Measurements from ENCODE around the gene NSG1. TPM values are rescaled to one million over a fixed set of nuclear protein-coding genes. Genes with fewer than 3 reads are reported as not detected.
"Not testable (repeated sequence)": the region's sequence is repeated elsewhere in the genome, so short reads cannot be mapped to it uniquely, and the experiment has no call there.

The NSG1 gene
- total RNA-seq, 1 experiment from 2014 or later: not detected

GRCh38 chr4:4418676-4419390, 31.9 kb downstream of the NSG1 start:
- intact Hi-C loops (cut with micrococcal nuclease; ENCODE audit: unreplicated experiment): no loop called here
- Mint-ChIP-seq H3K27me3 (ENCODE audit: unreplicated experiment) (no peaks in the 10 kb centered on the region), H3K4me3 (ENCODE audit: low read depth, unreplicated experiment) (no peak overlapping the region), H3K36me3 (ENCODE audit: insufficient read depth, unreplicated experiment) (no peaks in the 10 kb centered on the region), H3K4me1 (ENCODE audit: low read depth, unreplicated experiment) (no peaks in the 10 kb centered on the region), H3K9me3 (ENCODE audit: low read depth, unreplicated experiment) (peaks cover 3% of the 10 kb centered on the region), H3K27ac (ENCODE audit: unreplicated experiment) (no peak overlapping the region)
- BruUV-seq (replicated peaks): no TSS peak
- TF ChIP-seq CTCF (IDR thresholded peaks at IDR 0.05; ENCODE audit: unreplicated experiment): no peak
- no peak for DNase-seq
- CTCF ChIA-PET: no interaction called here

GRCh38 chr4:4419896-4420295, 33.0 kb downstream of the NSG1 start:
- no peak overlapping the region for H3K4me3 Mint-ChIP-seq (ENCODE audit: low read depth, unreplicated experiment)
- no peaks in the 10 kb centered on the region for H3K27me3 Mint-ChIP-seq (ENCODE audit: unreplicated experiment)
- DNase-seq: no peak
- intact Hi-C loops (cut with micrococcal nuclease; ENCODE audit: unreplicated experiment): no loop called here
- CTCF ChIA-PET: no interaction called here
- H3K36me3 Mint-ChIP-seq (ENCODE audit: insufficient read depth, unreplicated experiment): no peaks in the 10 kb centered on the region
- H3K9me3 Mint-ChIP-seq (ENCODE audit: low read depth, unreplicated experiment): peaks cover 3% of the 10 kb centered on the region
- TF ChIP-seq CTCF (IDR thresholded peaks at IDR 0.05; ENCODE audit: unreplicated experiment): no peak
- H3K4me1 Mint-ChIP-seq (ENCODE audit: low read depth, unreplicated experiment): no peaks in the 10 kb centered on the region
- BruUV-seq (replicated peaks): no TSS peak
- no peak overlapping the region for H3K27ac Mint-ChIP-seq (ENCODE audit: unreplicated experiment)

- no peak overlapping the region for H3K4me3 Mint-ChIP-seq (ENCODE audit: low read depth, unreplicated experiment)
- TF ChIP-seq CTCF (IDR thresholded peaks at IDR 0.05; ENCODE audit: unreplicated experiment): no peak
- H3K27me3 Mint-ChIP-seq (ENCODE audit: unreplicated experiment): no peaks in the 10 kb centered on the region
- no TSS peak for BruUV-seq (replicated peaks)
- intact Hi-C loops (cut with micrococcal nuclease; ENCODE audit: unreplicated experiment): no loop called here
- H3K36me3 Mint-ChIP-seq (ENCODE audit: insufficient read depth, unreplicated experiment): no peaks in the 10 kb centered on the region
- H3K4me1 Mint-ChIP-seq (ENCODE audit: low read depth, unreplicated experiment): no peaks in the 10 kb centered on the region
- DNase-seq: no peak
- H3K27ac Mint-ChIP-seq (ENCODE audit: unreplicated experiment): no peak overlapping the region
- CTCF ChIA-PET: no interaction called here
- peaks cover 3% of the 10 kb centered on the region for H3K9me3 Mint-ChIP-seq (ENCODE audit: low read depth, unreplicated experiment)
Measured at GRCh38 chr4:4420421-4420820, 33.5 kb downstream of the NSG1 start.

- no TSS peak for BruUV-seq (replicated peaks)
- TF ChIP-seq CTCF (IDR thresholded peaks at IDR 0.05; ENCODE audit: unreplicated experiment): no peak
- Mint-ChIP-seq H3K9me3 (ENCODE audit: low read depth, unreplicated experiment) (peaks cover 3% of the 10 kb centered on the region), H3K27me3 (ENCODE audit: unreplicated experiment) (no peaks in the 10 kb centered on the region), H3K27ac (ENCODE audit: unreplicated experiment) (no peak overlapping the region), H3K4me1 (ENCODE audit: low read depth, unreplicated experiment) (no peaks in the 10 kb centered on the region), H3K4me3 (ENCODE audit: low read depth, unreplicated experiment) (no peak overlapping the region), H3K36me3 (ENCODE audit: insufficient read depth, unreplicated experiment) (no peaks in the 10 kb centered on the region)
- intact Hi-C loops (cut with micrococcal nuclease; ENCODE audit: unreplicated experiment): no loop called here
- CTCF ChIA-PET: interaction anchor here (0.7 kb wide), 1 partner anchor 431 kb away, joined by 5 read pairs; no protein-coding TSS in a partner anchor
- DNase-seq: no peak
Measured at GRCh38 chr4:4421356-4421755, 34.5 kb downstream of the NSG1 start.

- H3K9me3 Mint-ChIP-seq (ENCODE audit: low read depth, unreplicated experiment); BruUV-seq (replicated peaks); H3K4me1 Mint-ChIP-seq (ENCODE audit: low read depth, unreplicated experiment); intact Hi-C loops (cut with micrococcal nuclease; ENCODE audit: unreplicated experiment); CTCF ChIA-PET; H3K36me3 Mint-ChIP-seq (ENCODE audit: insufficient read depth, unreplicated experiment); DNase-seq; H3K4me3 Mint-ChIP-seq (ENCODE audit: low read depth, unreplicated experiment); H3K27me3 Mint-ChIP-seq (ENCODE audit: unreplicated experiment); H3K27ac Mint-ChIP-seq (ENCODE audit: unreplicated experiment): not testable (repeated sequence)
Measured at GRCh38 chr4:4422117-4422516, 35.2 kb downstream of the NSG1 start.
